Left lung (tissue), 10 donors: ENCODE measurements around the gene PBRM1. TPM values are rescaled to one million over a fixed set of nuclear protein-coding genes. Genes with fewer than 3 reads are reported as not detected.
A peak's percentile ranks its signal among the peaks of the same experiment; 100 is the strongest.

Source experiments
- ATAC-seq: fragments of 200-7000 bp; cut with Tn5 transposase; one replicate; pipeline ENCODE4 v1.9.1; 2020; ENCODE audit warnings: moderate library complexity
- DNase-seq, 4 donors: peaks; one replicate each; pipeline ENCODE4 v3.0.0-alpha.2; 2013 to 2020
- H3K27ac ChIP-seq, 2 donors: fragments of 200-600 bp; sonication (generic) in 1 of 2; one replicate each; pipeline versions ENCODE4 v1.5.0 to v1.8.0; 2020 to 2021
- H3K27me3 ChIP-seq, 2 donors: fragments of 200-600 bp; sonication (generic) in 1 of 2; one replicate each; pipeline versions ENCODE4 v1.5.0 to v1.8.0; 2020 to 2021
- H3K36me3 ChIP-seq, 2 donors: fragments of 200-600 bp; sonication (generic) in 1 of 2; one replicate each; pipeline versions ENCODE4 v1.5.0 to v1.8.0; 2020 to 2021
- H3K4me1 ChIP-seq, 2 donors: fragments of 200-600 bp; one replicate each; pipeline ENCODE4 v1.8.0; 2021
- H3K4me3 ChIP-seq, 2 donors: fragments of 200-600 bp; sonication (generic) in 1 of 2; one replicate each; pipeline versions ENCODE4 v1.5.0 to v1.8.0; 2020 to 2021; ENCODE audit warnings: mild to moderate bottlenecking in 1 of 2
- H3K9me3 ChIP-seq, 2 donors: fragments of 200-600 bp; sonication (generic) in 1 of 2; one replicate each; pipeline versions ENCODE4 v1.5.0 to v1.8.0; 2020 to 2021
- CTCF ChIP-seq, 2 donors: fragments of 200-600 bp; sonication (generic) in 1 of 2; IDR thresholded peaks; one replicate each; pipeline versions ENCODE4 v1.5.0 to v1.8.0; 2021; ENCODE audit warnings: antibody characterized with exemption in 2 of 2
- intact Hi-C, 2 donors: fragments of 100-400 bp; cut with DNase I; formaldehyde crosslinking; loops; one replicate each; pipeline versions ENCODE4 v1.11.2 to v1.14.2; 2022
- polyA plus RNA-seq, 6 donors: library from polyadenylated mRNA; unstranded; fragments of 120-200 nt; gene quantifications; one replicate each; pipeline ENCODE4 v1.2.1, GENCODE V29; 2013; ENCODE audit not compliant: insufficient read length in 6 of 6
- total RNA-seq, 2 donors: library from RNA; stranded (reverse); fragmentation: NEBNext Ultra II Directional; extraction: Animal tissue kit (Norgen Biotek cat#: 25700); gene quantifications; one replicate each; pipeline ENCODE4 v1.2.1, GENCODE V29; 2021
- donor health status: DM: no; HTN: yes; CAD: no.
- donor health status: DM: no; HTN: no; CAD: no.

The PBRM1 gene
- total and polyA plus RNA-seq, 8 donors = 62.2 to 79.8 (median 65.8) TPM

DNA sequence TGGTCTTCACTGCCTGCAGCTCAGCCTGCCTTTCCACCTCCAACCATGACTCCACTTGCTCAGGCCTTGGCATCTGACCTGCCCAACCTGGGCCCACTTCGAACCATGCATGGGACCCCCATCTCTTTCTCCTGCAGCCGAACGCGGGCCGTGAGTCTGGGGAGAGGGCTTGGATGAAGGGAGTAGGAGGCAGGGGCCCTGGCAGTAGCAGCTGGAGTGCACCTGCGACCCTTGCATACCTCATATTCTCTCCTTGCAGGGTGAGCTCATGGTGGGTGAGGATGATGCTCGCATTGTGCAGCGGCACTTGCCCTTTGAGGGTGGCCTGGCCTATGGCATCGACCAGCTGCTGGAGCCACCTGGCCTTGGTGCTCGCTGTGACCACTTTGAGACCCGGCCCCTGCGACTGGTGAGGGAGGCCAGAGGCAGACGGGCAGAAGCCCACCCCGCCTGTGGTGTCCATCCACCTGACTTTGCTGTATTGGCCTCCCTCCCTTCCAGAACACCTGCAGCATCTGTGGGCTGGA, 165.5 kb downstream of the PBRM1 start:
- Histone ChIP-seq H3K4me3 (no peak overlapping the region), H3K9me3 (no peaks in the 10 kb centered on the region), H3K36me3 (peaks cover 0 to 100% of the 10 kb centered on the region in 2 donors), H3K4me1 (peaks cover 7 to 10% of the 10 kb centered on the region in 2 donors), H3K27me3 (no peaks in the 10 kb centered on the region), H3K27ac (no peak overlapping the region)
- DNase-seq = peak in 1 of 4 donors; percentile 71
- TF ChIP-seq CTCF (IDR thresholded peaks at IDR 0.05) = no peak
- intact Hi-C loops = no loop called here
- no peak for ATAC-seq

GRCh38 chr3:52519445-52520140, 166.1 kb downstream of the PBRM1 start:
- Histone ChIP-seq H3K9me3 (no peaks in the 10 kb centered on the region), H3K27ac (no peak overlapping the region), H3K4me1 (peaks cover 2 to 4% of the 10 kb centered on the region in 2 donors), H3K4me3 (no peak overlapping the region), H3K36me3 (peaks cover 0 to 100% of the 10 kb centered on the region in 2 donors), H3K27me3 (no peaks in the 10 kb centered on the region)
- ATAC-seq = no peak
- no peak for TF ChIP-seq CTCF (IDR thresholded peaks at IDR 0.05)
- intact Hi-C loops = no loop called here
- peak in 1 of 4 donors; percentile 75 for DNase-seq

- Histone ChIP-seq H3K27me3 (no peaks in the 10 kb centered on the region), H3K27ac (no peak overlapping the region), H3K9me3 (no peaks in the 10 kb centered on the region), H3K36me3 (peaks cover 0 to 100% of the 10 kb centered on the region in 2 donors), H3K4me3 (peak overlapping the region in 1 of 2 donors; percentile 11), H3K4me1 (no peaks in the 10 kb centered on the region)
- no peak for TF ChIP-seq CTCF (IDR thresholded peaks at IDR 0.05)
- ATAC-seq (peak; percentile 53), DNase-seq (peak in 1 of 4 donors; percentile 81)
- intact Hi-C loops = no loop called here
These were observed 166.8 kb downstream of the PBRM1 start for GRCh38 chr3:52518723-52519444.

- intact Hi-C loops = no loop called here
- H3K9me3 ChIP-seq = no peaks in the 10 kb centered on the region
- peak in 1 of 4 donors; percentile 67 for DNase-seq
- no peak for ATAC-seq
- H3K27me3 ChIP-seq = no peaks in the 10 kb centered on the region
- H3K4me1 ChIP-seq = no peaks in the 10 kb centered on the region
- H3K4me3 ChIP-seq = peak overlapping the region in 1 of 2 donors; percentile 11
- H3K27ac ChIP-seq = no peak overlapping the region
- no peak for TF ChIP-seq CTCF (IDR thresholded peaks at IDR 0.05)
- peaks cover 0 to 100% of the 10 kb centered on the region in 2 donors for H3K36me3 ChIP-seq
These were observed 167.7 kb downstream of the PBRM1 start for GRCh38 chr3:52517796-52518722.
